Trophoblast cell (in vitro differentiated cells and primary cell): Measurements from ENCODE around the gene APOBEC3B.
"Not testable (repeated sequence)": the region's sequence is repeated elsewhere in the genome, so short reads cannot be mapped to it uniquely, and the experiment has no call there.

Experiments
- DNase-seq, 2 donors: peaks; one replicate each; pipeline ENCODE4 v3.0.0-alpha.2; 2016
- H2AFZ ChIP-seq: 2 replicates; pipeline ENCODE4 v1.6.1; 2013; ENCODE audit warnings: low read length, moderate library complexity, mild to moderate bottlenecking; ENCODE audit not compliant: insufficient read depth, poor library complexity
- H2AK5ac ChIP-seq: 2 replicates; pipeline ENCODE4 v1.6.1; 2013; ENCODE audit warnings: mild to moderate bottlenecking, low read length
- H2BK120ac ChIP-seq: 2 replicates; pipeline ENCODE4 v1.6.1; 2013; ENCODE audit warnings: low read length, mild to moderate bottlenecking, moderate library complexity; ENCODE audit not compliant: insufficient read depth, poor library complexity
- H2BK12ac ChIP-seq: 2 replicates; pipeline ENCODE4 v1.6.1; 2013; ENCODE audit warnings: mild to moderate bottlenecking, low read length, moderate library complexity
- H2BK5ac ChIP-seq: 2 replicates; pipeline ENCODE4 v1.6.1; 2013; ENCODE audit warnings: low read length, low read depth, moderate library complexity, mild to moderate bottlenecking; ENCODE audit not compliant: poor library complexity
- H3K14ac ChIP-seq: 2 replicates; pipeline ENCODE4 v1.6.1; 2013; ENCODE audit warnings: mild to moderate bottlenecking, low read length
- H3K18ac ChIP-seq: 2 replicates; pipeline ENCODE4 v1.6.1; 2013; ENCODE audit warnings: mild to moderate bottlenecking, low read length
- H3K23ac ChIP-seq: 2 replicates; pipeline ENCODE4 v1.6.1; 2013; ENCODE audit warnings: low read length
- H3K27ac ChIP-seq: 2 replicates; pipeline ENCODE4 v1.5.1; 2013; ENCODE audit warnings: low read depth, mild to moderate bottlenecking, inconsistent platforms, low read length, moderate library complexity
- H3K27me3 ChIP-seq: 2 replicates; pipeline ENCODE4 v1.6.1; 2013; ENCODE audit warnings: inconsistent platforms, mild to moderate bottlenecking, low read length, moderate library complexity; ENCODE audit not compliant: insufficient read depth
- H3K36me3 ChIP-seq, 2 experiments: 1 replicate in 1 of 2; 2 replicates in 1 of 2; pipeline ENCODE4 v1.6.1; 2013; ENCODE audit warnings: low read length in 2 of 2, mild to moderate bottlenecking in 2 of 2, moderate library complexity in 1 of 2; ENCODE audit not compliant: insufficient read depth in 2 of 2, control insufficient read depth in 1 of 2
- H3K4ac ChIP-seq: 2 replicates; pipeline ENCODE4 v1.6.1; 2013; ENCODE audit warnings: low read depth, mild to moderate bottlenecking, low read length, moderate library complexity
- H3K4me1 ChIP-seq, 2 experiments: 1 replicate in 1 of 2; 2 replicates in 1 of 2; pipeline ENCODE4 v1.6.1; 2013; ENCODE audit warnings: low read length in 2 of 2, mild to moderate bottlenecking in 2 of 2, moderate library complexity in 1 of 2; ENCODE audit not compliant: insufficient read depth in 2 of 2, control insufficient read depth in 1 of 2
- H3K4me2 ChIP-seq: 2 replicates; pipeline ENCODE4 v1.6.1; 2013; ENCODE audit warnings: inconsistent platforms, mild to moderate bottlenecking, low read length, moderate library complexity
- H3K4me3 ChIP-seq: 2 replicates; pipeline ENCODE4 v1.5.1; 2013; ENCODE audit warnings: mild to moderate bottlenecking, low read depth, low read length, inconsistent platforms
- H3K79me1 ChIP-seq: one replicate; pipeline ENCODE4 v1.6.1; 2013; ENCODE audit warnings: low read length
- H3K79me2 ChIP-seq: 2 replicates; pipeline ENCODE4 v1.6.1; 2013; ENCODE audit warnings: low read length, mild to moderate bottlenecking; ENCODE audit not compliant: control insufficient read depth, insufficient read depth, poor library complexity
- H3K9ac ChIP-seq: 2 replicates; pipeline ENCODE4 v1.6.1; 2013; ENCODE audit warnings: mild to moderate bottlenecking, low read length
- H3K9me3 ChIP-seq: 2 replicates; pipeline ENCODE4 v1.6.1; 2013; ENCODE audit warnings: low read depth, mild to moderate bottlenecking, control low read depth, inconsistent platforms, low read length; ENCODE audit not compliant: insufficient read depth
- H4K12ac ChIP-seq: 2 replicates; pipeline ENCODE4 v1.6.1; 2013; ENCODE audit warnings: low read depth, mild to moderate bottlenecking, low read length, moderate library complexity
- H4K8ac ChIP-seq: 2 replicates; pipeline ENCODE4 v1.6.1; 2013; ENCODE audit warnings: low read depth, mild to moderate bottlenecking, low read length, moderate library complexity
- H4K91ac ChIP-seq: one replicate; pipeline ENCODE4 v1.6.1; 2013; ENCODE audit warnings: low read depth, mild to moderate bottlenecking, low read length, moderate library complexity
- WGBS: extraction: QIAGEN DNeasy Blood & Tissue Kit; methylation state at CpG from one replicate; pipeline ENCODE4 v1.1.7; 2013; ENCODE audit warnings: missing lambda C conversion rate; ENCODE audit not compliant: insufficient read length, insufficient coverage; ENCODE audit errors: extremely low coverage; 5-methylcytosine and 5-hydroxymethylcytosine counted together

APOBEC3B gene

DNA sequence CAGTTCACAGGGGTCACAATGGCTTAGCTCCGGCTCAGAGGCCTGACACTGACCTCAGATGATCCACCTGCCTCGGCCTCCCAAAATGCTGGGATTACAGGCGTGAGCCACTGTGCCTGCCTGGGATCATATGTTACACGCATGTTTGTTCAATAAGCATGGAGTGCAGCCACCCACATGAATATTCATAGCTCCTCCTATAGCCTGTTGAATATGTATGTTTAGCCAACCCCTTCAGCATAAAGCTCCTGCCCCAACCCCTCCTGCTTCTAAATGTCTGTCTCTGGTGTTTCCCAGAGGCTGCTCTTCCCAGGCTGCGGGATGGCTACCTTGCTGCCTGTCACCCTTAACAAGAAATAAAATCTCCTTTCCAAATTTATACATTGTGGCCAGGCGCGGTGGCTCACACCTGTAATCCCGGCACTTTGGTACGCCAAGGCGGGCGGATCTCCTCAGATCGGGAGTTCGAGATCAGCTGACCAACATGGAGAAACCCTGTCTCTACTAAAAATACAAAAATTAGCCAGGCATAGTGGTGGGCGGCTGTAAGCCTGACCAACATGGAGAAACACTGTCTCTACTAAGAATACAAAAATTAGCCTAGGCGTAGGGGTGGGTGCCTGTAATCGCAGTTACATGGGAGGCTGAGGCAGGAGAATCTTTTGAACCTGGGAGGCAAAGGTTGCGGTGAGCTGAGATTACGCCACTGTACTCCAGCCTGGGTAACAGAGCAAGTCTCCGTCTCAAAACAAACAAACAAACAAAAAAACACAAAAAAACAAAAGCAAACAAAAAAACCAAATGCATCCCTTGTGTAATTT is 57.4 kb downstream of the APOBEC3B start:
- H2AFZ ChIP-seq: no peak overlapping the region
- H3K4me1 ChIP-seq: peaks cover 2 to 5% of the 10 kb centered on the region in 2 experiments
- no peak overlapping the region for H3K23ac ChIP-seq
- no peak overlapping the region for H2AK5ac ChIP-seq
- H3K9me3 ChIP-seq: no peaks in the 10 kb centered on the region
- no peak overlapping the region for H3K9ac ChIP-seq
- no peak overlapping the region for H3K4me2 ChIP-seq
- no CpG with 5 or more reads among the region's 19 CpGs for WGBS
- H2BK5ac ChIP-seq: no peak overlapping the region
- H4K12ac ChIP-seq: no peak overlapping the region
- no peak overlapping the region for H4K8ac ChIP-seq
- H3K79me2 ChIP-seq: peaks cover 2% of the 10 kb centered on the region
- no peak overlapping the region for H3K4me3 ChIP-seq
- H4K91ac ChIP-seq: no peak overlapping the region
- no peaks in the 10 kb centered on the region for H3K27me3 ChIP-seq
- H2BK12ac ChIP-seq: no peak overlapping the region
- no peak overlapping the region for H3K27ac ChIP-seq
- no peaks in the 10 kb centered on the region for H3K79me1 ChIP-seq
- no peak overlapping the region for H3K4ac ChIP-seq
- no peak for DNase-seq
- no peaks in the 10 kb centered on the region for H3K36me3 ChIP-seq
- H2BK120ac ChIP-seq: no peak overlapping the region
- no peak overlapping the region for H3K14ac ChIP-seq
- H3K18ac ChIP-seq: no peak overlapping the region

- H2AK5ac ChIP-seq, DNase-seq, H4K12ac ChIP-seq, H3K79me1 ChIP-seq, H3K4ac ChIP-seq, H3K9ac ChIP-seq, H2BK12ac ChIP-seq, H2AFZ ChIP-seq, H2BK5ac ChIP-seq, H3K9me3 ChIP-seq, H3K79me2 ChIP-seq, H3K4me1 ChIP-seq, H4K91ac ChIP-seq, H3K14ac ChIP-seq, H3K23ac ChIP-seq, H3K27ac ChIP-seq, H3K36me3 ChIP-seq, H3K4me2 ChIP-seq, H3K27me3 ChIP-seq, H3K18ac ChIP-seq: not testable (repeated sequence)
- Histone ChIP-seq H2BK120ac (peak overlapping the region; percentile 11), H3K4me3 (peak overlapping the region; percentile 18), H4K8ac (peak overlapping the region; percentile 17)
- no CpG with 5 or more reads among the region's 14 CpGs for WGBS
These were observed 58.0 kb downstream of the APOBEC3B start for GRCh38 chr22:39040155-39040537.

DNA sequence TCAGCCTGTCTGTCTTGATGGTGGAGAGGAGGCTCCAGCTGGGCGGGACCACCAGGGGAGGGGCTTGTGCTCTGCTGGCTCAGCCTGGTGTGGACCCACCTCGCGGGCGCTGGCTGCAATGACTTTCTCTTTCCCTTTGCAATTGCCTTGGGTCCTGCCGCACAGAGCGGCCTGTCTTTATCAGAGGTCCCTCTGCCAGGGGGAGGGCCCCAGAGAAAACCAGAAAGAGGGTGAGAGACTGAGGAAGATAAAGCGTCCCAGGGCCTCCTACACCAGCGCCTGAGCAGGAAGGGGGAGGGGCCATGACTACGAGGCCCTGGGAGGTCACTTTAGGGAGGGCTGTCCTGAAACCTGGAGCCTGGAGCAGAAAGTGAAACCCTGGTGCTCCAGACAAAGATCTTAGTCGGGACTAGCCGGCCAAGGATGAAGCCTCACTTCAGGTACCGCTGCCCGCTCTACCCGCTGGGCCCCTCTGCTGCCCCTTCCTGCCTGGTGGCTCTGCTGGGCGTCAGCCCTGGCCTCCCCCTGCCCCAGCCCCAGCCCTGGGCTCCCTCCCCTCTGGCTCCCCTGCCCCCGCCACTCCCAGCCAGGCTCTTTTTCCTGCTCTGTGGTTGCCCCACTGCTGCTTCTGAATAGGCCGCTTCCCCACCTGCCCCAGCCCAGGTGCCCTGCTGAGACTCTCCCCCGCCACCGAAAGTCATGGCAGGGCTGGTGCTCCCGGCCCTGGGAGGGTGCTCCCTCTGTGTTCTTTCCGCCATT is 58.6 kb downstream of the APOBEC3B start, which contains the start of gene APOBEC3F:
Gene APOBEC3F, plus strand, starts transcription at position 327 of the 759 bp plus-strand sequence. Its CDS starts 97 bp downstream, at position 424.
- H4K12ac ChIP-seq, H2AFZ ChIP-seq, H3K23ac ChIP-seq, H3K9ac ChIP-seq, H3K27me3 ChIP-seq, H2BK5ac ChIP-seq, H3K4me1 ChIP-seq, H3K79me2 ChIP-seq, H3K79me1 ChIP-seq, H3K9me3 ChIP-seq, H3K36me3 ChIP-seq, H3K4ac ChIP-seq, H2AK5ac ChIP-seq, H2BK12ac ChIP-seq, H3K18ac ChIP-seq: not testable (repeated sequence)
- peak within 1 kb of the TSS; percentile 68 for H3K27ac ChIP-seq
- peak within 1 kb of the TSS; percentile 11 for H2BK120ac ChIP-seq
- peak within 1 kb of the TSS; percentile 17 for H4K91ac ChIP-seq
- H3K4me2 ChIP-seq: peak within 1 kb of the TSS; percentile 52
- peak within 1 kb of the TSS; percentile 50 for H3K4me3 ChIP-seq
- no CpG with 5 or more reads among the region's 21 CpGs for WGBS
- DNase-seq: peak; percentile 14 to 44
- peak within 1 kb of the TSS; percentile 26 for H4K8ac ChIP-seq
- peak within 1 kb of the TSS; percentile 5 for H3K14ac ChIP-seq

DNA sequence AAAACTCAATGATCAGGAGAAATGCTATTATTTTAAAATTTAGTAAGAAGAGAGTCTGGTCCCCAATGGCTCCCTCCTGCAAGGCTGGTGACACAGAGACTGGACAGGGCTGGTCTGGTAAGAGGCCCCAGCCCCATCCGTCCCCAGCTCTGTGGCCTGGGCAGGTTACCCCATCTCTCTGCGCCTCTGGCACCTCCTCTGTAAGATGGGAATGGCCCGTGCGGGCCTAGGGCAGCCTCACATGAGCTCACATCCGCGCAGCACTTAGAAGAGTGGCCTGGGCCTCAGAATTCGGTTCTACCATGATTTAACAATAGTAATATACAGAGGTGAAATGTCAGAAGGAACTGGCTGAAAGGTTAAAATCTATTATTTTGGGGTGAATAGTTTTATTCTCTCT is 59.8 kb downstream of the APOBEC3B start:
- no peaks in the 10 kb centered on the region for H3K9me3 ChIP-seq
- no peak overlapping the region for H3K9ac ChIP-seq
- no peaks in the 10 kb centered on the region for H3K79me1 ChIP-seq
- no peak overlapping the region for H2BK5ac ChIP-seq
- no peak overlapping the region for H2BK120ac ChIP-seq
- no peak overlapping the region for H3K4ac ChIP-seq
- no peak overlapping the region for H3K4me2 ChIP-seq
- peaks cover 2 to 5% of the 10 kb centered on the region in 2 experiments for H3K4me1 ChIP-seq
- peak overlapping the region; percentile 70 for H4K8ac ChIP-seq
- no peak overlapping the region for H4K12ac ChIP-seq
- H4K91ac ChIP-seq: no peak overlapping the region
- no peak overlapping the region for H3K23ac ChIP-seq
- H2AK5ac ChIP-seq: no peak overlapping the region
- no peaks in the 10 kb centered on the region for H3K27me3 ChIP-seq
- H2AFZ ChIP-seq: no peak overlapping the region
- H3K79me2 ChIP-seq: peaks cover 2% of the 10 kb centered on the region
- DNase-seq: no peak
- no peaks in the 10 kb centered on the region for H3K36me3 ChIP-seq
- no peak overlapping the region for H3K14ac ChIP-seq
- H2BK12ac ChIP-seq: no peak overlapping the region
- peak overlapping the region; percentile 21 for H3K18ac ChIP-seq
- H3K4me3 ChIP-seq: no peak overlapping the region
- no CpG with 5 or more reads among the region's 7 CpGs for WGBS
- H3K27ac ChIP-seq: no peak overlapping the region
